ENCODE results near the gene PPDPF. TPM values are rescaled to one million over a fixed set of nuclear protein-coding genes. Genes with fewer than 3 reads are reported as not detected.
"Not testable (repeated sequence)": the region's sequence is repeated elsewhere in the genome, so short reads cannot be mapped to it uniquely, and the experiment has no call there.

Gene PPDPF
- total and polyA plus RNA-seq, 11 donors, result 182 to 442 (median 269) TPM

GRCh38 chr20:63568986-63569949, 48.7 kb downstream of the PPDPF start:
- H3K27me3 ChIP-seq, result peaks cover 0 to 10% (median 0%) of the 10 kb centered on the region in 9 donors
- 91 to 94% (median 92%) methylated on average over 23 to 46 of the region's 46 CpGs for WGBS, 4 donors
- no peak overlapping the region for H3K27ac ChIP-seq
- intact Hi-C loops (cut with DNase I), result no loop called here
- no peak for ATAC-seq
- peaks cover 0 to 47% (median 11%) of the 10 kb centered on the region in 12 donors for H3K4me1 ChIP-seq
- no peaks in the 10 kb centered on the region for H3K9me3 ChIP-seq
- H3K4me3 ChIP-seq, result peak overlapping the region in 1 of 12 donors; percentile 39
- H3K36me3 ChIP-seq, result peaks cover 0 to 59% (median 19%) of the 10 kb centered on the region in 9 donors
- TF ChIP-seq CTCF (IDR thresholded peaks at IDR 0.05), result no peak
- no peak for TF ChIP-seq POLR2A (IDR thresholded peaks at IDR 0.05)
- no peak for DNase-seq

GRCh38 chr20:63570281-63571086, 49.9 kb downstream of the PPDPF start:
- TF ChIP-seq CTCF (IDR thresholded peaks at IDR 0.05), result no peak
- TF ChIP-seq POLR2A (IDR thresholded peaks at IDR 0.05), result no peak
- intact Hi-C loops (cut with DNase I), result no loop called here
- Histone ChIP-seq H3K27ac (no peak overlapping the region), H3K27me3 (peaks cover 0 to 10% (median 0%) of the 10 kb centered on the region in 9 donors), H3K4me1 (peaks cover 0 to 56% (median 16%) of the 10 kb centered on the region in 12 donors), H3K4me3 (no peak overlapping the region), H3K9me3 (no peaks in the 10 kb centered on the region), H3K36me3 (peaks cover 0 to 47% (median 15%) of the 10 kb centered on the region in 9 donors)
- DNase-seq (peak in 1 of 5 donors; percentile 19), ATAC-seq (no peak)
- WGBS, 4 donors, result 92 to 95% (median 93%) methylated on average over 9 to 28 of the region's 28 CpGs

- intact Hi-C loops (cut with DNase I), result not testable (repeated sequence)
These were observed 50.5 kb downstream of the PPDPF start for GRCh38 chr20:63571087-63571478.

More at GRCh38 chr20:63571087-63571478, 50.5 kb downstream of the PPDPF start:
- 59 to 81% (median 65%) methylated on average over 1 to 9 of the region's 11 CpGs for WGBS, 4 donors
- not testable (repeated sequence) for H3K27ac ChIP-seq, ATAC-seq, H3K4me3 ChIP-seq, H3K27me3 ChIP-seq, DNase-seq, H3K9me3 ChIP-seq
- peaks cover 0 to 41% (median 12%) of the 10 kb centered on the region in 9 donors for H3K36me3 ChIP-seq
- H3K4me1 ChIP-seq, result peaks cover 0 to 56% (median 16%) of the 10 kb centered on the region in 12 donors

Other genes with a start within 250 kb of the PPDPF start
- gene ARFGAP1, start 248.0 kb upstream of the PPDPF start, total RNA-seq, result 10 to 100 TPM; 14.3 to 51.6 (median 29.2) TPM
- gene ARFGAP1, start 248.0 kb upstream of the PPDPF start, polyA plus RNA-seq, result 10 to 100 TPM; 41.8 to 43.8 TPM
- not detected for gene COL20A1, start 227.6 kb upstream of the PPDPF start, total RNA-seq
- gene COL20A1, start 227.6 kb upstream of the PPDPF start, polyA plus RNA-seq, result not detected
- gene CHRNA4, start 159.4 kb upstream of the PPDPF start, total RNA-seq, result 1 to 10 TPM in 2 of 9 donors, under 1 TPM in 2, not detected in 5; 0.16 to 1.5 (median 0.81) TPM
- under 1 TPM; 0.06 to 0.23 TPM for gene CHRNA4, start 159.4 kb upstream of the PPDPF start, polyA plus RNA-seq
- gene KCNQ2, start 48.1 kb upstream of the PPDPF start, total RNA-seq, result 1 to 10 TPM in 2 of 9 donors, under 1 TPM in 2, not detected in 5; 0.06 to 2.6 (median 0.65) TPM
- gene KCNQ2, start 48.1 kb upstream of the PPDPF start, polyA plus RNA-seq, result not detected
- gene EEF1A2, start 21.7 kb upstream of the PPDPF start, total RNA-seq, result 1,000 to 10,000 TPM in 7 of 9 donors, 100 to 1,000 TPM in 2; 791 to 1,794 (median 1,550) TPM
- 1,000 to 10,000 TPM; 1,276 to 1,345 TPM for gene EEF1A2, start 21.7 kb upstream of the PPDPF start, polyA plus RNA-seq
- under 1 TPM in 3 of 9 donors, not detected in 6; 0.10 to 0.29 (median 0.14) TPM for gene PTK6, start 16.6 kb downstream of the PPDPF start, total RNA-seq
- under 1 TPM in 1 of 2 donors, not detected in 1; 0.04 TPM for gene PTK6, start 16.6 kb downstream of the PPDPF start, polyA plus RNA-seq
- gene SRMS, start 27.0 kb downstream of the PPDPF start, total RNA-seq, result not detected
- not detected for gene SRMS, start 27.0 kb downstream of the PPDPF start, polyA plus RNA-seq
- gene FNDC11, start 33.4 kb downstream of the PPDPF start, total RNA-seq, result under 1 TPM in 4 of 9 donors, not detected in 5; 0.16 to 0.23 (median 0.19) TPM
- gene FNDC11, start 33.4 kb downstream of the PPDPF start, polyA plus RNA-seq, result under 1 TPM; 0.08 to 0.14 TPM
- gene HELZ2, start 53.5 kb downstream of the PPDPF start, total RNA-seq, result 10 to 100 TPM; 10.4 to 34.6 (median 20.9) TPM
- gene HELZ2, start 53.5 kb downstream of the PPDPF start, polyA plus RNA-seq, result 1 to 10 TPM; 7.2 to 8.8 TPM
- 10 to 100 TPM in 1 of 9 donors, 1 to 10 TPM in 8; 4.3 to 10.0 (median 5.9) TPM for gene GMEB2, start 106.3 kb downstream of the PPDPF start, total RNA-seq
- gene GMEB2, start 106.3 kb downstream of the PPDPF start, polyA plus RNA-seq, result 1 to 10 TPM; 6.3 to 8.6 TPM
- gene STMN3, start 132.7 kb downstream of the PPDPF start, total RNA-seq, result 10 to 100 TPM in 2 of 9 donors, 1 to 10 TPM in 7; 2.9 to 15.6 (median 4.7) TPM
- gene STMN3, start 132.7 kb downstream of the PPDPF start, polyA plus RNA-seq, result 1 to 10 TPM; 5.2 to 6.7 TPM
- gene RTEL1, start 137.5 kb downstream of the PPDPF start, total RNA-seq, result 10 to 100 TPM in 5 of 9 donors, 1 to 10 TPM in 4; 3.0 to 17.8 (median 10.1) TPM
- 1 to 10 TPM; 5.9 to 7.1 TPM for gene RTEL1, start 137.5 kb downstream of the PPDPF start, polyA plus RNA-seq
- 1 to 10 TPM in 4 of 9 donors, under 1 TPM in 4, not detected in 1; 0.42 to 5.7 (median 0.92) TPM for gene TNFRSF6B, start 175.9 kb downstream of the PPDPF start, total RNA-seq
- 1 to 10 TPM; 2.9 to 6.4 TPM for gene TNFRSF6B, start 175.9 kb downstream of the PPDPF start, polyA plus RNA-seq
- 10 to 100 TPM; 27.3 to 47.8 (median 33.8) TPM for gene ARFRP1, start 187.2 kb downstream of the PPDPF start, total RNA-seq
- gene ARFRP1, start 187.2 kb downstream of the PPDPF start, polyA plus RNA-seq, result 10 to 100 TPM; 35.9 to 38.0 TPM
- 10 to 100 TPM; 12.9 to 22.0 (median 18.5) TPM for gene ZGPAT, start 187.3 kb downstream of the PPDPF start, total RNA-seq
- gene ZGPAT, start 187.3 kb downstream of the PPDPF start, polyA plus RNA-seq, result 10 to 100 TPM; 27.9 to 34.4 TPM
- 1 to 10 TPM in 8 of 9 donors, under 1 TPM in 1; 0.95 to 7.1 (median 3.4) TPM for gene LIME1, start 215.9 kb downstream of the PPDPF start, total RNA-seq
- gene LIME1, start 215.9 kb downstream of the PPDPF start, polyA plus RNA-seq, result 1 to 10 TPM; 2.2 to 4.4 TPM
- gene SLC2A4RG, start 219.0 kb downstream of the PPDPF start, total RNA-seq, result 10 to 100 TPM; 41.4 to 82.5 (median 70.7) TPM
- gene SLC2A4RG, start 219.0 kb downstream of the PPDPF start, polyA plus RNA-seq, result 10 to 100 TPM; 18.3 to 80.3 TPM